Panc1 (cell line): ENCODE results near the gene SANBR. TPM values are rescaled to one million over a fixed set of nuclear protein-coding genes. Genes with fewer than 3 reads are reported as not detected.

Source experiments
- ATAC-seq: fragments of 200-7000 bp; cut with Tn5 transposase; 2 replicates; pipeline ENCODE4 v1.9.1; 2020; ENCODE audit warnings: mild to moderate bottlenecking, moderate library complexity
- BruUV-seq: library from RNA; stranded (reverse); fragments of 400-500 nt; replicated peaks from 2 replicates; lab custom pipeline; 2021; lab: Mats Ljungman, UMichigan
- CTCF ChIA-PET: fragments of 300-600 bp; sonication (Branson Sonifier 250); formaldehyde crosslinking; loops from one replicate; lab custom pipeline; 2022; ENCODE audit warnings: antibody characterized with exemption; lab: Charles Lee
- POLR2A ChIA-PET: fragments of 300-600 bp; sonication (Branson Sonifier 250); formaldehyde crosslinking; loops from one replicate; lab custom pipeline; 2022; ENCODE audit warnings: antibody characterized with exemption; lab: Charles Lee
- DNase-seq: peaks from one replicate; pipeline ENCODE4 v3.0.0-alpha.2; 2010; ENCODE audit warnings: low read depth, low spot score
- H3K27ac ChIP-seq: 2 replicates; pipeline ENCODE4 v1.5.1; 2011; ENCODE audit warnings: mild to moderate bottlenecking, low read length, inconsistent platforms
- H3K27me3 ChIP-seq: fragments of 200-500 bp; sonication (Bioruptor generic); 2 replicates; pipeline ENCODE4 v1.6.0; 2014; ENCODE audit warnings: low read length, inconsistent platforms; ENCODE audit not compliant: control insufficient read depth, insufficient read depth
- H3K36me3 ChIP-seq: fragments of 200-500 bp; sonication (Bioruptor generic); 2 replicates; pipeline ENCODE4 v1.5.1; 2014; ENCODE audit warnings: inconsistent platforms, mild to moderate bottlenecking, low read length, moderate library complexity; ENCODE audit not compliant: control insufficient read depth, insufficient read depth
- H3K4me1 ChIP-seq: 2 replicates; pipeline ENCODE4 v1.5.1; 2011; ENCODE audit warnings: inconsistent platforms, mild to moderate bottlenecking, low read length, moderate library complexity; ENCODE audit not compliant: control insufficient read depth, insufficient read depth
- H3K4me3 ChIP-seq, 2 experiments: 2 replicates each; pipeline ENCODE4 v1.5.1; 2011 to 2012; ENCODE audit warnings: low read depth in 2 of 2, low read length in 2 of 2, mild to moderate bottlenecking in 2 of 2, inconsistent platforms in 1 of 2, moderate library complexity in 1 of 2
- H3K9me3 ChIP-seq: fragments of 200-500 bp; sonication (Bioruptor generic); 2 replicates; pipeline ENCODE4 v1.5.1; 2014; ENCODE audit warnings: low read depth, mild to moderate bottlenecking, inconsistent platforms, low read length, moderate library complexity; ENCODE audit not compliant: control insufficient read depth, insufficient read depth
- POLR2AphosphoS5 ChIP-seq: IDR thresholded peaks from 2 replicates; pipeline ENCODE4 v1.6.1; 2012; ENCODE audit warnings: mild to moderate bottlenecking, low read depth, low read length, moderate library complexity
- SIN3A ChIP-seq: IDR thresholded peaks from 2 replicates; pipeline ENCODE4 v1.6.1; 2012; ENCODE audit warnings: low read depth, mild to moderate bottlenecking, low read length, moderate library complexity, borderline replicate concordance; ENCODE audit not compliant: insufficient read depth
- TCF7L2 ChIP-seq: IDR thresholded peaks from 2 replicates; pipeline ENCODE4 v1.6.1; 2011; ENCODE audit warnings: mild to moderate bottlenecking, low read depth, low read length, inconsistent platforms
- in situ Hi-C: cut with HindIII; loops from 2 replicates; pipeline ENCODE4 v1.10.0; 2016; ENCODE audit warnings: low sequenced_read_pairs, low pct_unique_long_range_greater_than_20kb
- intact Hi-C: fragments of 100-400 bp; cut with micrococcal nuclease; formaldehyde crosslinking; loops from one replicate; pipeline ENCODE4 v1.10.0; 2022; ENCODE audit not compliant: unreplicated experiment
- total RNA-seq: library from RNA; stranded (reverse); gene quantifications from one replicate; pipeline ENCODE4 v1.2.1, GENCODE V29; 2021; ENCODE audit not compliant: unreplicated experiment
- TF ChIP-seq, protein P1 (sequence below), 2 experiments: IDR thresholded peaks; 2 replicates each; pipeline ENCODE4 v1.6.1; 2011 to 2012; ENCODE audit warnings: low read depth in 2 of 2, control low read depth in 1 of 2, low read length in 1 of 2, mild to moderate bottlenecking in 1 of 2, moderate library complexity in 1 of 2; ENCODE audit not compliant: insufficient read depth in 1 of 2
- TF ChIP-seq, protein P2 (sequence below): fragments of 450-650 bp; IDR thresholded peaks from 2 replicates; pipeline ENCODE4 v1.5.1; 2017; ENCODE audit warnings: mild to moderate bottlenecking

Gene SANBR
- total RNA-seq, 1 experiment from 2014 or later = 18.8 TPM

DNA sequence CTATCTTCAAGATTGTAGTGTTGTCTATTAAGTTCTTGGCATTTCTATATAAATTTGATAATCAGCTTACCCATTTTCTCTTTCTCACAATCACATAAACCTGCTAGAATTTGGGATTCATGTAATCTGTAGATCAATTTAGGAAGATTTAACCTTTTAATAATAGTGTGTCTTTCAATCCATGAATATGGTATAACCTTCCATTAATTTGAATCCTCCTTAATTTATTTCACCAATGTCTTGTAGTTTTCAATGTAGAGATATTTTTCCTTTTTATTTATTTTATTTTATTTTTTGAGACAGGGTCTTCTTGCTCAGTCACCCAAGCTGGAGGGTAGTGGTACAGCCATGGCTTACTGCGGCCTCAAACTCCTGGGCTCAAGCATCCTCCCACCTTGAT, 20.2 kb downstream of the SANBR start:
- H3K27ac ChIP-seq = no peak overlapping the region
- DNase-seq (no peak), ATAC-seq (no peak)
- ChIA-PET POLR2A (interaction anchor here (0.5 kb wide), 1 partner anchor 185 kb away, joined by 11 read pairs; no protein-coding TSS in a partner anchor), CTCF (no interaction called here)
- H3K4me3 ChIP-seq = no peak overlapping the region
- intact Hi-C loops (no loop called here), in situ Hi-C loops (no loop called here)
- no peaks in the 10 kb centered on the region for H3K9me3 ChIP-seq
- no TSS peak for BruUV-seq
- no peak for TF ChIP-seq POLR2AphosphoS5
- TF ChIP-seq, protein P1, sequence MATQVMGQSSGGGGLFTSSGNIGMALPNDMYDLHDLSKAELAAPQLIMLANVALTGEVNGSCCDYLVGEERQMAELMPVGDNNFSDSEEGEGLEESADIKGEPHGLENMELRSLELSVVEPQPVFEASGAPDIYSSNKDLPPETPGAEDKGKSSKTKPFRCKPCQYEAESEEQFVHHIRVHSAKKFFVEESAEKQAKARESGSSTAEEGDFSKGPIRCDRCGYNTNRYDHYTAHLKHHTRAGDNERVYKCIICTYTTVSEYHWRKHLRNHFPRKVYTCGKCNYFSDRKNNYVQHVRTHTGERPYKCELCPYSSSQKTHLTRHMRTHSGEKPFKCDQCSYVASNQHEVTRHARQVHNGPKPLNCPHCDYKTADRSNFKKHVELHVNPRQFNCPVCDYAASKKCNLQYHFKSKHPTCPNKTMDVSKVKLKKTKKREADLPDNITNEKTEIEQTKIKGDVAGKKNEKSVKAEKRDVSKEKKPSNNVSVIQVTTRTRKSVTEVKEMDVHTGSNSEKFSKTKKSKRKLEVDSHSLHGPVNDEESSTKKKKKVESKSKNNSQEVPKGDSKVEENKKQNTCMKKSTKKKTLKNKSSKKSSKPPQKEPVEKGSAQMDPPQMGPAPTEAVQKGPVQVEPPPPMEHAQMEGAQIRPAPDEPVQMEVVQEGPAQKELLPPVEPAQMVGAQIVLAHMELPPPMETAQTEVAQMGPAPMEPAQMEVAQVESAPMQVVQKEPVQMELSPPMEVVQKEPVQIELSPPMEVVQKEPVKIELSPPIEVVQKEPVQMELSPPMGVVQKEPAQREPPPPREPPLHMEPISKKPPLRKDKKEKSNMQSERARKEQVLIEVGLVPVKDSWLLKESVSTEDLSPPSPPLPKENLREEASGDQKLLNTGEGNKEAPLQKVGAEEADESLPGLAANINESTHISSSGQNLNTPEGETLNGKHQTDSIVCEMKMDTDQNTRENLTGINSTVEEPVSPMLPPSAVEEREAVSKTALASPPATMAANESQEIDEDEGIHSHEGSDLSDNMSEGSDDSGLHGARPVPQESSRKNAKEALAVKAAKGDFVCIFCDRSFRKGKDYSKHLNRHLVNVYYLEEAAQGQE (IDR thresholded peaks at IDR 0.05; ENCODE audit: insufficient read depth in 1 of 2, low read depth in 2 of 2, low read length in 1 of 2) = no peak
- no peak for TF ChIP-seq TCF7L2
- TF ChIP-seq, protein P2, sequence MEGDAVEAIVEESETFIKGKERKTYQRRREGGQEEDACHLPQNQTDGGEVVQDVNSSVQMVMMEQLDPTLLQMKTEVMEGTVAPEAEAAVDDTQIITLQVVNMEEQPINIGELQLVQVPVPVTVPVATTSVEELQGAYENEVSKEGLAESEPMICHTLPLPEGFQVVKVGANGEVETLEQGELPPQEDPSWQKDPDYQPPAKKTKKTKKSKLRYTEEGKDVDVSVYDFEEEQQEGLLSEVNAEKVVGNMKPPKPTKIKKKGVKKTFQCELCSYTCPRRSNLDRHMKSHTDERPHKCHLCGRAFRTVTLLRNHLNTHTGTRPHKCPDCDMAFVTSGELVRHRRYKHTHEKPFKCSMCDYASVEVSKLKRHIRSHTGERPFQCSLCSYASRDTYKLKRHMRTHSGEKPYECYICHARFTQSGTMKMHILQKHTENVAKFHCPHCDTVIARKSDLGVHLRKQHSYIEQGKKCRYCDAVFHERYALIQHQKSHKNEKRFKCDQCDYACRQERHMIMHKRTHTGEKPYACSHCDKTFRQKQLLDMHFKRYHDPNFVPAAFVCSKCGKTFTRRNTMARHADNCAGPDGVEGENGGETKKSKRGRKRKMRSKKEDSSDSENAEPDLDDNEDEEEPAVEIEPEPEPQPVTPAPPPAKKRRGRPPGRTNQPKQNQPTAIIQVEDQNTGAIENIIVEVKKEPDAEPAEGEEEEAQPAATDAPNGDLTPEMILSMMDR = no peak
- TF ChIP-seq SIN3A = no peak
- no peaks in the 10 kb centered on the region for H3K36me3 ChIP-seq
- H3K27me3 ChIP-seq = no peaks in the 10 kb centered on the region
- no peaks in the 10 kb centered on the region for H3K4me1 ChIP-seq

DNA sequence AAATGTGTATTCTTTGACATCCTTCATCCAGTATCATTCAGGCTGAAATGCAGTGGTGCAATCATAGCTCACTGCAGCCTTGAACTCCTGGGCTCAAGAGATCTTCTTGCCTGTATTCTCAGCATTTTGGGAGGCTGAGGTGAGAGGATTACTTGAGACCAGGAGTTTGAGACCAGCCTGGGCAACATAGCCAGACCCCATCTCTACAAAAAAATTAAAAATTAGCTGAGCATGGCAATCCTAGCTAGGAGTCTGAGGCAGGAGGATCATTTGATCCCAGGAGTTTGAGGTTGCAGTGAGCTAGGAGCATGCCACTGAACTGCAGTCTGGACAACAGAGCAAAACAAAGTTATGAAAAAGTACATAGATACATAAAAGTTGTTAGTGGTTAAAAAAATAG, 24.1 kb downstream of the SANBR start:
- H3K36me3 ChIP-seq = no peaks in the 10 kb centered on the region
- DNase-seq (no peak), ATAC-seq (no peak)
- H3K4me3 ChIP-seq = no peak overlapping the region
- in situ Hi-C loops = no loop called here
- ChIA-PET POLR2A (no interaction called here), CTCF (no interaction called here)
- H3K27me3 ChIP-seq = no peaks in the 10 kb centered on the region
- TF ChIP-seq SIN3A (no peak), POLR2AphosphoS5 (no peak)
- TF ChIP-seq, protein P1 (IDR thresholded peaks at IDR 0.05; ENCODE audit: insufficient read depth in 1 of 2, low read depth in 2 of 2, low read length in 1 of 2) = no peak
- intact Hi-C loops = no loop called here
- no peaks in the 10 kb centered on the region for H3K9me3 ChIP-seq
- H3K4me1 ChIP-seq = no peaks in the 10 kb centered on the region
- H3K27ac ChIP-seq = no peak overlapping the region
- BruUV-seq = no TSS peak
